GM18499 (cell line): Measurements from ENCODE around the gene ZNF423.

ENCODE experiments used
- ATAC-seq: cut with Tn5 transposase; IDR thresholded peaks from one replicate; pipeline ENCODE4 v1.9.1; 2021; ENCODE audit warnings: moderate number of reproducible peaks; ENCODE audit not compliant: insufficient read depth, unreplicated experiment

The ZNF423 gene

GRCh38 chr16:49760815-49761214 is 95.1 kb downstream of the ZNF423 start:
- ATAC-seq, result no peak

GRCh38 chr16:49757559-49758069 is 98.3 kb downstream of the ZNF423 start:
- no peak for ATAC-seq

GRCh38 chr16:49756775-49757558 is 98.9 kb downstream of the ZNF423 start:
- ATAC-seq, result no peak

GRCh38 chr16:49755716-49756505 is 100.0 kb downstream of the ZNF423 start:
- ATAC-seq, result no peak

GRCh38 chr16:49755313-49755620 is 100.6 kb downstream of the ZNF423 start:
- no peak for ATAC-seq

- no peak for ATAC-seq
Measured at GRCh38 chr16:49754495-49755312, 101.2 kb downstream of the ZNF423 start.

GRCh38 chr16:49750341-49751000 is 105.4 kb downstream of the ZNF423 start:
- no peak for ATAC-seq

GRCh38 chr16:49749816-49750215 is 106.1 kb downstream of the ZNF423 start:
- no peak for ATAC-seq

- no peak for ATAC-seq
Measured at GRCh38 chr16:49748322-49748721, 107.6 kb downstream of the ZNF423 start.

- ATAC-seq, result no peak
Measured at GRCh38 chr16:49747654-49748053, 108.3 kb downstream of the ZNF423 start.

- no peak for ATAC-seq
Measured at GRCh38 chr16:49746545-49746944, 109.4 kb downstream of the ZNF423 start.

GRCh38 chr16:49745311-49745747 is 110.6 kb downstream of the ZNF423 start:
- no peak for ATAC-seq

GRCh38 chr16:49744244-49745220 is 111.4 kb downstream of the ZNF423 start:
- ATAC-seq, result no peak

- no peak for ATAC-seq
Measured at GRCh38 chr16:49743658-49744057, 112.3 kb downstream of the ZNF423 start.

- ATAC-seq, result no peak
Measured at GRCh38 chr16:49743203-49743464, 112.8 kb downstream of the ZNF423 start.

- no peak for ATAC-seq
Measured at GRCh38 chr16:49742428-49743202, 113.3 kb downstream of the ZNF423 start.

- no peak for ATAC-seq
Measured at GRCh38 chr16:49740256-49740655, 115.7 kb downstream of the ZNF423 start.

- no peak for ATAC-seq
Measured at GRCh38 chr16:49739381-49739780, 116.5 kb downstream of the ZNF423 start.

- ATAC-seq, result no peak
Measured at GRCh38 chr16:49738832-49739231, 117.1 kb downstream of the ZNF423 start.
